H1 (cell line): Measurements from ENCODE around the gene MYOD1. TPM values are rescaled to one million over a fixed set of nuclear protein-coding genes. Genes with fewer than 3 reads are reported as not detected.

Experiments used
- CTCF ChIA-PET: fragments of 300-600 bp; sonication (Branson Sonifier 250); formaldehyde crosslinking; loops from one replicate; lab custom pipeline; 2021; ENCODE audit not compliant: partially characterized antibody; lab: Charles Lee
- POLR2A ChIA-PET: fragments of 300-600 bp; sonication (Branson Sonifier 250); formaldehyde crosslinking; loops from one replicate; lab custom pipeline; 2021; ENCODE audit warnings: inconsistent platforms; ENCODE audit not compliant: partially characterized antibody; lab: Charles Lee
- DNase-seq, 2 experiments: peaks; one replicate each; pipeline versions ENCODE4 v3.0.0 to v3.0.0-alpha.2; 2010 to 2022; ENCODE audit warnings: low spot score in 2 of 2, low read depth in 1 of 2, mixed read lengths in 1 of 2
- FAIRE-seq: peaks from 2 replicates; lab custom pipeline; 2011; peaks lifted over from hg19 to GRCh38; lab: Jason Lieb, UNC
- H2AFZ ChIP-seq: 2 replicates; pipeline ENCODE4 v1.8.1; 2012; ENCODE audit warnings: low read length, inconsistent platforms
- H2AK5ac ChIP-seq: 2 replicates; pipeline ENCODE4 v1.6.1; 2013; ENCODE audit warnings: low read depth, low read length
- H2BK120ac ChIP-seq: replicated peaks from 2 replicates; pipeline ENCODE3; 2013; ENCODE audit warnings: low read depth, low read length, inconsistent platforms
- H2BK12ac ChIP-seq: 2 replicates; pipeline ENCODE4 v1.6.1; 2013; ENCODE audit warnings: low read depth, low read length
- H2BK15ac ChIP-seq: 2 replicates; pipeline ENCODE4 v1.6.1; 2013; ENCODE audit warnings: low read length
- H2BK20ac ChIP-seq: 2 replicates; pipeline ENCODE4 v1.6.1; 2013; ENCODE audit warnings: low read length
- H2BK5ac ChIP-seq: 2 replicates; pipeline ENCODE4 v1.6.1; 2013; ENCODE audit warnings: low read depth, low read length
- H3K14ac ChIP-seq: 2 replicates; pipeline ENCODE4 v1.6.1; 2013; ENCODE audit warnings: inconsistent platforms; ENCODE audit not compliant: insufficient read length
- H3K18ac ChIP-seq: 2 replicates; pipeline ENCODE4 v1.6.1; 2013; ENCODE audit warnings: low read length; ENCODE audit errors: extremely low read depth
- H3K23ac ChIP-seq: 2 replicates; pipeline ENCODE4 v1.6.1; 2013; ENCODE audit warnings: inconsistent platforms; ENCODE audit not compliant: insufficient read length
- H3K23me2 ChIP-seq: 2 replicates; pipeline ENCODE4 v1.6.1; 2013; ENCODE audit warnings: low read depth, low read length
- H3K27ac ChIP-seq: 2 replicates; pipeline ENCODE4 v1.6.1; 2011; ENCODE audit warnings: low read depth, low read length, inconsistent platforms
- H3K27me3 ChIP-seq, 4 experiments: replicated peaks in 1 of 4; 1 replicate in 1 of 4; 2 replicates in 3 of 4; pipeline versions ENCODE4 v1.6.1 to v1.8.1; 2011 to 2013; ENCODE audit warnings: low read length in 3 of 4, mild to moderate bottlenecking in 3 of 4, inconsistent platforms in 2 of 4, mixed read lengths in 2 of 4, moderate library complexity in 1 of 4; ENCODE audit not compliant: control insufficient read depth in 3 of 4, insufficient read depth in 3 of 4; ENCODE audit errors: extremely low read depth in 1 of 4
- H3K36me3 ChIP-seq, 4 experiments: 2 replicates each; pipeline versions ENCODE4 v1.6.1 to v1.8.1; 2011 to 2013; ENCODE audit warnings: mild to moderate bottlenecking in 4 of 4, low read length in 3 of 4, moderate library complexity in 2 of 4, control low read depth in 1 of 4, inconsistent platforms in 1 of 4; ENCODE audit not compliant: insufficient read depth in 4 of 4, control insufficient read depth in 2 of 4
- H3K4ac ChIP-seq: replicated peaks from 2 replicates; pipeline ENCODE3; 2013; ENCODE audit warnings: low read length, low read depth, mixed read lengths, inconsistent platforms; ENCODE audit not compliant: insufficient read length
- H3K4me1 ChIP-seq, 4 experiments: replicated peaks in 1 of 4; 1 replicate in 1 of 4; 2 replicates in 3 of 4; pipeline versions ENCODE4 v1.6.1 to v1.8.1; 2011 to 2013; ENCODE audit warnings: low read length in 3 of 4, inconsistent platforms in 2 of 4, mixed read lengths in 1 of 4; ENCODE audit not compliant: insufficient read depth in 4 of 4, control insufficient read depth in 3 of 4
- H3K4me2 ChIP-seq, 2 experiments: 2 replicates each; pipeline versions ENCODE4 v1.6.1 to v1.8.1; 2011 to 2013; ENCODE audit warnings: low read depth in 2 of 2, low read length in 2 of 2, control low read depth in 1 of 2, inconsistent platforms in 1 of 2, mild to moderate bottlenecking in 1 of 2; ENCODE audit not compliant: insufficient read depth in 1 of 2
- H3K4me3 ChIP-seq, 4 experiments: fragments of 200-600, 300-600 bp in 1 of 4; sonication (generic), shearing (Covaris generic), sonication (Bioruptor Twin) in 1 of 4; 2 replicates each; pipeline versions ENCODE4 v1.5.1 to v1.8.1; 2011 to 2016; ENCODE audit warnings: low read length in 4 of 4, low read depth in 3 of 4, control low read depth in 2 of 4, inconsistent platforms in 2 of 4, mild to moderate bottlenecking in 2 of 4, mixed read lengths in 1 of 4, moderate library complexity in 1 of 4; ENCODE audit not compliant: insufficient read depth in 2 of 4; ENCODE audit errors: extremely low read depth in 1 of 4
- H3K56ac ChIP-seq: replicated peaks from 2 replicates; pipeline ENCODE3; 2013; ENCODE audit warnings: low read depth, mild to moderate bottlenecking, mixed read lengths, low read length, inconsistent platforms; ENCODE audit not compliant: insufficient read length
- H3K79me1 ChIP-seq: 2 replicates; pipeline ENCODE4 v1.6.1; 2013; ENCODE audit warnings: low read depth, low read length, control low read depth
- H3K79me2 ChIP-seq, 2 experiments: 2 replicates each; pipeline versions ENCODE4 v1.6.1 to v1.8.1; 2012 to 2013; ENCODE audit warnings: low read length in 2 of 2, mild to moderate bottlenecking in 2 of 2, inconsistent platforms in 1 of 2; ENCODE audit not compliant: insufficient read depth in 2 of 2, control insufficient read depth in 1 of 2
- H3K9ac ChIP-seq, 4 experiments: replicated peaks in 1 of 4; 1 replicate in 1 of 4; 2 replicates in 3 of 4; pipeline versions ENCODE4 v1.6.1 to v1.8.1; 2011 to 2013; ENCODE audit warnings: low read depth in 3 of 4, low read length in 3 of 4, control low read depth in 2 of 4, mild to moderate bottlenecking in 2 of 4, moderate library complexity in 2 of 4, inconsistent platforms in 1 of 4; ENCODE audit errors: extremely low read depth in 1 of 4
- H3K9me3 ChIP-seq, 2 experiments: 2 replicates each; pipeline versions ENCODE4 v1.6.1 to v1.8.1; 2012 to 2013; ENCODE audit warnings: mild to moderate bottlenecking in 2 of 2, moderate library complexity in 2 of 2, control low read depth in 1 of 2, inconsistent platforms in 1 of 2, low read depth in 1 of 2, low read length in 1 of 2, mixed read lengths in 1 of 2; ENCODE audit not compliant: insufficient read depth in 2 of 2
- H4K20me1 ChIP-seq, 2 experiments: replicated peaks in 1 of 2; 2 replicates each; pipeline versions ENCODE3 to v1.8.1; 2011 to 2013; ENCODE audit warnings: inconsistent platforms in 2 of 2, low read length in 2 of 2, mild to moderate bottlenecking in 1 of 2; ENCODE audit not compliant: insufficient read depth in 2 of 2, control insufficient read depth in 1 of 2
- H4K5ac ChIP-seq: 2 replicates; pipeline ENCODE4 v1.6.1; 2013; ENCODE audit warnings: low read length, low read depth, mixed read lengths, inconsistent platforms; ENCODE audit not compliant: insufficient read length
- H4K8ac ChIP-seq: 2 replicates; pipeline ENCODE4 v1.8.0; 2013; ENCODE audit warnings: mild to moderate bottlenecking, moderate library complexity, low read length, inconsistent platforms; ENCODE audit not compliant: insufficient read depth; ENCODE audit errors: extremely low read depth
- H4K91ac ChIP-seq: replicated peaks from 2 replicates; pipeline ENCODE3; 2013; ENCODE audit warnings: low read length, mixed read lengths, inconsistent platforms; ENCODE audit not compliant: insufficient read length
- CHD1 ChIP-seq: IDR thresholded peaks from 2 replicates; pipeline ENCODE4 v1.6.1; 2012; ENCODE audit warnings: low read depth, low read length, improper control_type of control experiment
- CHD2 ChIP-seq: IDR thresholded peaks from 2 replicates; pipeline ENCODE4 v1.6.1; 2012; ENCODE audit warnings: low read length, improper control_type of control experiment
- KDM5A ChIP-seq: fragments of 200-600 bp; IDR thresholded peaks from 2 replicates; pipeline ENCODE4 v1.7.1; 2012; ENCODE audit warnings: mild to moderate bottlenecking, low read length, inconsistent platforms, mixed read lengths
- WGBS, 2 experiments: shearing (Covaris generic) in 1 of 2; methylation state at CpG; one replicate each; pipeline versions ENCODE4 v1.1.6 to v1.1.7; 2013 to 2015; ENCODE audit warnings: low lambda C conversion rate in 2 of 2, mixed read lengths in 2 of 2, inconsistent platforms in 1 of 2, low coverage in 1 of 2, missing lambda C conversion rate in 1 of 2; ENCODE audit not compliant: insufficient replicate concordance in 2 of 2, insufficient coverage in 1 of 2, insufficient read length in 1 of 2; ENCODE audit errors: extremely low coverage in 1 of 2, missing lambda C conversion rate in 1 of 2; 5-methylcytosine and 5-hydroxymethylcytosine counted together
- polyA plus RNA-seq, 7 experiments: library from polyadenylated mRNA; depleted of rRNA in 3 of 7; stranded (reverse) in 5 of 7; unstranded in 2 of 7; fragments of >200 nt in 5 of 7; fragments of 200-250 nt in 2 of 7; gene quantifications; 1 replicate in 5 of 7; 2 replicates in 1 of 7; 4 replicates in 1 of 7; pipeline versions ENCODE4 v1.2.1 to v1.2.3, GENCODE V29; 2011 to 2013; ENCODE audit warnings: missing spikeins in 2 of 7, mixed read lengths in 2 of 7
- total RNA-seq: library from RNA; stranded (reverse); fragmentation: NEBNext Ultra II Directional; extraction: Animal tissue kit (Norgen Biotek cat#: 25700); gene quantifications from 2 replicates; pipeline ENCODE4 v1.2.1, GENCODE V29; 2021
- TF ChIP-seq, protein P1 (sequence below): IDR thresholded peaks from 2 replicates; pipeline ENCODE4 v1.6.1; 2011; ENCODE audit warnings: low read depth, mild to moderate bottlenecking, low read length; ENCODE audit not compliant: insufficient read depth

Gene MYOD1
- total and polyA plus RNA-seq, 2 of the 8 experiments (the other 6 are each of a cell fraction or from before 2014, with no cell fraction given) = not detected

- H4K91ac ChIP-seq = no peak overlapping the region
- no peak overlapping the region for H3K14ac ChIP-seq
- H2BK120ac ChIP-seq = no peak overlapping the region
- peaks cover 2 to 4% of the 10 kb centered on the region in 2 experiments for H4K20me1 ChIP-seq
- H3K79me1 ChIP-seq = no peaks in the 10 kb centered on the region
- H4K5ac ChIP-seq = no peak overlapping the region
- no peak overlapping the region for H4K8ac ChIP-seq
- no peak overlapping the region for H3K4me2 ChIP-seq
- no peaks in the 10 kb centered on the region for H3K36me3 ChIP-seq
- H3K56ac ChIP-seq = no peak overlapping the region
- no peak overlapping the region for H2AFZ ChIP-seq
- H3K9me3 ChIP-seq = no peaks in the 10 kb centered on the region
- no peak overlapping the region for H3K4me3 ChIP-seq
- no peak overlapping the region for H3K23ac ChIP-seq
- H3K23me2 ChIP-seq = peaks cover 1% of the 10 kb centered on the region
- no peak overlapping the region for H2BK5ac ChIP-seq
- H3K4me1 ChIP-seq = peaks cover 0 to 5% (median 2%) of the 10 kb centered on the region in 4 experiments; a peak in 2 of 7 replicates
- no peak overlapping the region for H3K18ac ChIP-seq
- H2BK20ac ChIP-seq = no peak overlapping the region
- no peak overlapping the region for H3K4ac ChIP-seq
- no CpG with 5 or more reads among the region's 1 CpG for WGBS, 2 experiments
- no peak overlapping the region for H2AK5ac ChIP-seq
- no peak overlapping the region for H2BK15ac ChIP-seq
- H3K9ac ChIP-seq = no peak overlapping the region
- ChIA-PET CTCF (interaction anchor here (1.0 to 15.7 kb wide), 9 partner anchors 8 to 114 kb away, joined by 3 to 290 read pairs (median 3); partner anchors contain the start of gene KCNC1), POLR2A (no interaction called here)
- no peak for FAIRE-seq
- no peak for TF ChIP-seq KDM5A
- TF ChIP-seq CHD1 = no peak
- TF ChIP-seq, protein P1, sequence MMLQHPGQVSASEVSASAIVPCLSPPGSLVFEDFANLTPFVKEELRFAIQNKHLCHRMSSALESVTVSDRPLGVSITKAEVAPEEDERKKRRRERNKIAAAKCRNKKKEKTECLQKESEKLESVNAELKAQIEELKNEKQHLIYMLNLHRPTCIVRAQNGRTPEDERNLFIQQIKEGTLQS = no peak
- no peak for TF ChIP-seq CHD2
- DNase-seq = no peak
- no peak overlapping the region for H2BK12ac ChIP-seq
- no peaks in the 10 kb centered on the region for H3K79me2 ChIP-seq
- H3K27me3 ChIP-seq = peaks cover 22 to 52% (median 35%) of the 10 kb centered on the region in 4 experiments
- no peak overlapping the region for H3K27ac ChIP-seq
Measured at GRCh38 chr11:17713851-17714250, 5.5 kb upstream of the MYOD1 start.
